HTR-8/SVneo (cell line): ENCODE results near the gene HMGCLL1.

ENCODE experiments used
- DNase-seq: peaks from one replicate; pipeline ENCODE4 v3.0.0; 2011; ENCODE audit warnings: low spot score, mixed read lengths; ENCODE audit not compliant: insufficient read length
- FAIRE-seq: peaks from 2 replicates; lab custom pipeline; 2011; peaks lifted over from hg19 to GRCh38; lab: Jason Lieb, UNC

Gene HMGCLL1

DNA sequence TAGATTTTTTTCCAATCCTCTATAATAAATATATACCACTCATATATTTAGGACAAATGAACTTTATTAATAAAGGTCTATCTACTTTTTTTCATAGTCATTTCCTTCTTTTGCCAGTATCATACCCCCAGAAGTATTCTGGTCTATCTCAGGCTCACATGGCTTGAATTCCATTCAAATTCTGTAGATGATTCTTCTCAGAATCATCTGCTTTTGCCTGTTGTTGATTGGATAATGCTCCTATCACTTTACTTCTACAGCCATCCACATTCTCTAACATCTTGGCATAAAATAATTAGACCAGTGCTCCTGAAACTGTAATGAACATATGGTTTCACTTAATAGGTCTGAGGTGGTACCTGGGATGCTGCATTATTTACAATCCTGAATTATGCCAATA lies 130.5 kb downstream of the HMGCLL1 start:
- no peak for DNase-seq
- no peak for FAIRE-seq

DNA sequence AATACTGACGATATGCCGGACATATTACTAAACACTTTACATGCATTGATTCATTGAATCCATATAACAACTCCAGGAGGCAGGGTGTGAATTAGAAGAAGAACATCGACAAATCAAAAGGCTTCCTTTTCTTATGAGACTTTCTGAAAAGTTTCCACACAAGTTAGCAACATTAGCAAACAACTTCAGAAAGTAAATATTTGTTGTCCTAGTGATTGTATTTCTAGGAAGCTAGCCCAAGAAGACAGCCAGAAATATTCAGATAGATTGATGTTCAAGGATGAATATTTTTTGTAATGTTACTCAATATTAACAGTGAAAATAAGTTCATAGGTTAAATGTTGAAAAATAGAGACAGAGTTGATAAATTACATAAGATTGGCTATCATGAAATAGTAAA lies 131.1 kb downstream of the HMGCLL1 start:
- FAIRE-seq, result no peak

DNA sequence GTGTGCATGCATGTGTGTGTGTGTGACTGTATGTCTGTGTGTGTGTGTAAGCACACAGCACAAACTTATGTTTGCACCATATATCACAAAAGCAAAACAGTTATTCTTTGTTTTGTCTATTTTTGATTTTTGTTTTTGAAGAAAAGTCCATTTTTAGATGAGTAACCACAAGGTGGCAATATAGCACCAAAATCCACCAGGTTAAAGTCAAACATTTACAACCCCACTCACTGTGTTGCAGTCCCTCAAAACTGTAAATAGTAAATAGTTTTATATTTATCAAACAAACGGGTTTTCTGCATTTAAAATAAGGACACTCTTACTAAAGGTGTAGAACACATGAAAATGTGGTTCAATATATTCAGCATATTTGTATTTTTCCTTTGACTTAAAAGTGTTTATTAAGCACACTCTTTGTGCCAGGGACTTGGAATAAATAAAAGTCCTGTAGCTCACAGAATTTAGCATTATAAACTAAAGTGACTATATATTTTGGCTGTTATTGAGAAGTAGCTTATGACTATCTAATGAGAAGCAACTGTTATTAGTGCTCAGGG lies 133.3 kb downstream of the HMGCLL1 start:
- DNase-seq (peak; percentile 5), FAIRE-seq (no peak)

More for the DNA sequence above, 131.1 kb downstream of the HMGCLL1 start:
- no peak for DNase-seq

DNA sequence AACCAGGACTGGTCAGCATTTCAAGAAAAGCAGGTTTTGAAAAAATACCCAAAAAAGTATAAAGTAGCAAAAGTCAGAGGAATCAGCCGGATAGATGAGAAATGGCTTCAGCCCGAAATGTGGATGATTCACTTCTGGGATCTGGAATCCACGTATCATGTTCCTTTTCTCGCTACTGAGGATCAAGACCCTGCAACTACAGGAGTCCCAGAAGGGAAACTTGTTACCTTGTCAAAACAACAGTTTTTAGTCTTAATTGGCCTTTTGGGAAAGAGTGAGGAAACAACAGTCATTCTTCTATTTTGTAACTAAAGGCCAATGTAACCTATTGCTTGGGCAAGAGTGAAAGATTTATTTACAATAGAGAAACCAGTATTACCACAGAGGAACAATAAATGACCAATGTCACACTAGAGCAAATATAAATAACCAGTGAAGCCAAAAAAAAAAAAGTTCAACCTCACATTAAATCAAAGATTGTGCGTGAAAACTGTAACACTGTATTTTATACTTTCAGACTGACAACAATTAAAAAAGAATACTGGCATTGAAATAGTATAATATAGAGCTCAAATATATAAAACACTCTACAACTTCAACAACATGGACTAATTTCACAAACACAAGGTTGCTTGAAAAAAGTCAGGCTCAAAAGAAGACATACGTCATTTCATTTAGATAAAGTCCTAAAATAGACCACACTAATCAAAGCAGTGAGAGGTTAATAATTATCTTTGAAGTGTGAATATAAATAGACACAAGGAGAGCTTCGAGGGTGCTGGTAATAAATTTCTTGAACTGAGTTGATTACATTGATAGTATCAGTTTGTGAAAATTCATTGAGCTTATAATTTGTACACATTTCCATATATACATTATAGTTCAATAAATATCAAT lies 135.5 kb downstream of the HMGCLL1 start:
- DNase-seq (no peak), FAIRE-seq (no peak)

DNA sequence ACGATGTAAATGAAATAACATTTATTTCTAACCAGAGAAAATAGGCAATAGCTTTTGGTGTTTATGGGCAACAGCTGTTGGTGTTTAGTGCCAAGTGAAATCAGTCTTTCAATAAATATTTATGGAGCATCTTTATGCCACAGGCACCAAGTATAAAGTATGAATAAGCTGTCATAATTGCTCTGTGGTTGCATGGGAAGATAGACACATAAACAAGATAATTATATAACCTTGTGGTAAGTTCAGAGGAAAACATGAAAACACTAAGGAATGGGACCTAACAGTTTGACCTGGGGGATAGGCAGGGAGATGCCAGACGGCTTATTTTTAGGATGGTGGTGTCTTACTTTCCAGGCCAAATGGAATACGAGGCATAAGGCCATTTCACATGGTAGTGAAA lies 140.8 kb downstream of the HMGCLL1 start:
- FAIRE-seq, result no peak
- no peak for DNase-seq

DNA sequence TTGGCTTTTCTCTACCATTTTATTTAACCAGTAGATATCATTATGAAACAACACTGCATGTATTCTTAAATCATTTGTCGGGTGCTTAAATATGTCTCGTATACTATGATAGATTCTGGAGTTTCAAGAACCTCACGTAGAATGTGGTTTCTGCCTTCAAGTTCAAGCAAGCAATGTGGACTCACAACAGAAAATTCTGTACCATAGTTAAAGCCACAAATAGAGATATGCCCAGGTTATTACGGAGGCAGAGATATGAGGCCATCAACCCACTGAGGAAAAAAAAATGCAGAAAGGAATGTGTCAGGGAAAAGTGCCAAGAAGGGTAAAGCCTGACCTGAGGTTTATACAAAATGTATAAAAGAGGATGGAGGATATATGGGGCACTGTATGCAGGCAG lies 141.9 kb downstream of the HMGCLL1 start:
- no peak for DNase-seq

DNA sequence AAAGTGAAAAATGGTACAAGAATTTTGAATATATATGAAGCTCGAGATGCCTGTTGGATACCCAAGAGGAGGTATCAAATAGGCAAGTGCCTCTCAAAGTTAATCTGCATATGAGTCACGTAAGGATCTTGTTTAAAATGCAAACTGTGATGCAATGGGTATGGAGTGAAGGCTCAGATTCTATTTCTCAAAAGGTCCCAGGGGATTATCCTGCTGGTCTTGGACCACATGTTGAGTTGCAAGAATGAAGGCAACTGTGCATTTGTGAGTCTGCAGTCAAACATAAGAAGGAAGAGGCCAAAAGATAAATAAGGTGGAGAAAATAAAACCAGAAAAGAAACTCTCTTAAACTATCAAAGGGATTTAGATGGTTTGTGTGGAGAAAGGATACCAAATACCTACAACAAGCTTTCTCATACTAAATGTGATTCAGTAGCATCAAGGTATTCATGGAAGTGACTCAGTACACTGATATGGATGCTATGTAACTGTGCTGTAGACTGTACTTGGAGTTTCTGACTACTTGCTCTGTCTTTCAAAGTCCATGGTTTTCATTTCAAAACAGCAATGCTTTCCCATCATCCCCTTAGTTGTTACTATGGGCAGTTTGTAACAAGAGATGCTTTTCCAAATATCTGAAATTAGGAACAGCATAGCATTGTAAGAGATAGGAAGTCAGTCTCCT lies 145.4 kb downstream of the HMGCLL1 start:
- DNase-seq (no peak), FAIRE-seq (peak; percentile 49)

More for the DNA sequence above, 141.9 kb downstream of the HMGCLL1 start:
- no peak for FAIRE-seq

DNA sequence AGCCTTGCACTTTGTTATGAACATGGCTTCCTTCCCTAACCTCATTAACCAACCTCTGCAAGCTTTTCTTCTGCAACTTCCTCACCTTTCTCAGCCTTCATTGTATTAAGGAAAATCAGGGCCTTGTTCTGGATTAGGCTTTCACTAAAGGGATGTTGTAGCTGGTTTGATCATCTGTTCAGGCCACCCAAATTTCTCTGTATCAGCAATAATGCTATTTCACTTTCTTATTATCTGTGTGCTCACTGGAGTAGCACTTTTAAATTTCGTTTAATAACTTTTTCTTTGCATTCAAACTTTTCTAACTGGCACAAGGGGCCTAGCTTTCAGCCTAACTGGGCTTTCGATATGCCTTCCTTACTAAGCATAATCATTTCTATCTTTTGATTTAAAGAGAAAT lies 155.1 kb downstream of the HMGCLL1 start:
- DNase-seq (no peak), FAIRE-seq (no peak)

DNA sequence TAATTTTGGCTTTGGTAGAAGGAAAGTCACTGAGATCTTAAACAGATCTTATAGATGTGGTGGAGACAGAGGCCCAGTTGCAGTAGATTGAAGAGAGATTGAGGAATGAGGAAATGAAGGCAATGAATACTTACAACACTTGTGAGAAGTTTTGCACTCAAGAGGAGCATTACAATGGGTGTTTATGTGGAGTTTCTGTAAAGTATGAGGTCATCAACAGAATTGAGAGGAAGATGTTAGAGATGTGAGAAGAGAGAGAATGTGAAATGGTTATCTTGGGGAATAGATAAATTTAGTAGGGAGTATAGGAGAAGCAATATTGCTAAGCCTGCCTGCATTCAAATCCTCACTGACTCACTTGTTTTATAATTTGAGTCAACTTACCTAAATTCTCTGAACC lies 168.3 kb downstream of the HMGCLL1 start:
- no peak for DNase-seq
- FAIRE-seq, result no peak

DNA sequence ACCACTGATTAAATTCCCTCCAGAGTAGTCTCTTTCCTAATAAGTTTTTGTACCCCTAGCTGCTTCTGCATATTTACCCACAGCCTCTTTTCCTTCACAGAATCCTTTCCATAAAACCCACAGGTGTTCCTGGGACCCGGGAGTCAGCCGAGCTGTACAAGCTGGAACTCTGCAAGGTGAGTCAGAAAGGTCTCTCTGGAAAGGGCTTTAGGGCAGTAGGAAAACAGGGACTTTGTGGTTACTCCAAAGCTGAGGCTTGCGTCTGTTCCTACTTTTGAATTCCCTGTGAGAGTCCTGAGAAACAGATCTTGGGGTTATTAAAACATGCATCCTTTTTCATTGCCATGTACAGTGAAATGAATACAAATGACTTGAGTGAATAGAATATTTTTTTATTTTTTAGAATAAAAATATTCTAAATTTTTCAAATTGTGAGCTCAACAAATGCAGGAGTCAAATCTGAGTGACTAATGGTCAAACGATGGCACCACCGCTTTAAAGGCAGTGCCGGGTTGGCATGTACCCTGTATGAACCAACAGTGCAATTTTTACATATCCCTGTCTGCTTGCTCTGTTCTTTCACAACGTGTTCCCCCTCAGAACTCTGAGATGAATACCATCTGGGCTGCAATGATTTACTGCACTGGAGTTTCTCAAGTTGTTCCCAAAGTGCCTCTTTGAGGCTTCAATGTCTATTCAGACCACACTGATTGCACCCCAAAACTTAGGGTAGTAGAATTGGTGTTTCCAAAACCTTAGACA lies 173.3 kb downstream of the HMGCLL1 start:
- no peak for DNase-seq

DNA sequence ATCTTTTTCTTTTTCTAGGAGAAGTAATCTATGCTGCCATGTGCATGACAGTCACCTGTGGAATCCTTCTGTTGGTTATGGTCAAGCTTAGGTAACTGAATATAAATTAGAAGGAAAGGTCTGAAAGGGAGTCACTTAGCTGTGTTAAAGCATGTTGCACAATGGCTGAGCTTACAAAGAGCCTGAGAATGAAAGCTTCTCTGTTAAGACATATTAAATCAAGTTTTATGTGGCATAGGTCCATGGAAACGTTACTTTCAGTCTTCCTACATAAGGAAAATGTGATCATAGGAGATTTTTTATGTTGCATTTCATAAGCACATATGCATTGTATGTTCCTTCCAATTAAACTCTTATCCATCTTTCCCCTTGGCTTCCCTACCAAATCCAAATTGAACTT lies 179.6 kb downstream of the HMGCLL1 start:
- no peak for DNase-seq
- no peak for FAIRE-seq

More for the DNA sequence above, 173.3 kb downstream of the HMGCLL1 start:
- FAIRE-seq, result no peak

DNA sequence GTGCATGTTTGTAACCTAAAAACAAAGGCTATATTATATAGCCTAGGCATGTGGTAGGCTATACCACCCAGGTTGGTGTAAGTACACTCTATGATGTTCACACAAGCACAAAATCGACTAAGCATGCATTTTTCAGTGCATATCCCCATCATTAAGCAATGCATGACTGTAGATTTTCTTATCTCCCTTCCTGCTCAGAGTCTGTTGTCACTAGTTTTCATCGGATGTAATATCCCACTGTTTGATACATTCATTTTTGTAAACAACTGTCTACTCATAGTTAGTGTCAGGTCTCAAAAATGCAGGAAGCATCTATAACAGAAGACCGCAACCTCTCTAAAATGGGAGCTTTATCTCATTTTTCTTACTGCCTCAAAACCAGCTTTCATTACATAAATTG lies 181.0 kb downstream of the HMGCLL1 start:
- DNase-seq, result no peak
- no peak for FAIRE-seq

DNA sequence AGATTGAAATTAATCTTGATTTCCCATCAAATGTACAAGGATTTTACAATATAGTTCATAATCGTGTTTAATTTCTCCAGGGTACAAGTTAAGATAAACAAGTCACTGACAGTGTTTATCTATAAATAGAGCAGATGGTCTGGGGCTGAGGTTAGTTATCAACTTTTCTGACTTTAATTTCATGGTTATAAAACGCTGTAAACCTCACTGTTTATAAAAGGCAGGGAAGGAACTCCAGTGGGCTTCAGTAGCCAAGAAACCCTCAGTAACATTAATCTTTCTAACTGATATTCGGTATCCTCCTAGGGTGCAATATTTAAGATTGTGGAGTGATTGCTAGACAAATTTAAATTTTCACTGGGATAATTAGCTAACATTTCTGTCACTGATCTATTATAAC lies 183.1 kb downstream of the HMGCLL1 start:
- no peak for DNase-seq
- no peak for FAIRE-seq

DNA sequence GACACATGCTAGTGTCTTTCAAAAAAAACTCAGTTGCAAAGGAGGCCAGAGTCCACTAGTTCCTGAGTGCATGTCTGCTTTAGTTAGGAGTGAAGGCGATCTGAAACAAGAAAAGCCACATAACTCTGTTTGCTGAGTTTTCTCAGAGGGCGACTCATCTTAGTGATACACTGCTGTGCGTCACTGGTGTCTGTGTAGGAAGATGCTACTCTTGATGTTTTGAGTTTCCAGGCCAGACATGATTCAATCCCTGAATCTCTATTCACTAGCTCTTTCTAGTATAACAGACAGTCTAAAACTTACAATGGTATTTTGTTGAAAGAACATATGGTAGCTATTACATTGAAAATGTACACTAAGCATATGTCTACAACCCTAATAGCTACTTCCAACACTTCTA lies 190.8 kb downstream of the HMGCLL1 start:
- DNase-seq, result no peak
- FAIRE-seq, result peak; percentile 4
